AG09309 (cell line): ENCODE measurements around the gene LILRA5.

Source experiments
- DNase-seq: peaks from one replicate; pipeline ENCODE4 v3.0.0-alpha.2; 2010; ENCODE audit warnings: low read depth
- H3K4me3 ChIP-seq: 2 replicates; pipeline ENCODE4 v1.5.1; 2011; ENCODE audit warnings: mild to moderate bottlenecking, low read depth, low read length, moderate library complexity; ENCODE audit not compliant: control insufficient read depth
- TF ChIP-seq, protein P1 (sequence below): IDR thresholded peaks from 2 replicates; pipeline ENCODE4 v1.5.1; 2011; ENCODE audit warnings: mild to moderate bottlenecking, low read depth, low read length, inconsistent platforms; ENCODE audit not compliant: insufficient read depth, control insufficient read depth; ENCODE audit errors: missing control alignments

Gene LILRA5

DNA sequence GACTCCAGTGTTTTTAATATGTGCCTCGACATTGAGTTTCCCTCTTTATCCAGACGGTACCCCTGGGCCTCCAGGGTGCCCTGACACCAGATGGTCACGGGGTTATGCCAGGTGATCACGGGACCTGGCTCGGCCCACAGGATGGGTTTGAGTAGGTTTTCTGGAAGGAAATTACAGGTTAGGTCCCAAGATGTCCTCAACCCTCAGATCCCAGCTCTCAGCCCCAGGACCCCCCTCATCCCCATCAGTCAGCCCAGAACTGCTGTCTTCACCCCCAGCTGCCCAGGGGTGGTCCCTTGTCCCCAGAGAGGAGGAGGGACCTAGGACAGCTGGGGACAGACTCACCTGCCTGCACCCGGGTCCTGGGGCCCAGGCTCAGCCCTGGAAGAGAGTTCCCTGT, 25.6 kb upstream of the LILRA5 start:
- no peak overlapping the region for H3K4me3 ChIP-seq
- TF ChIP-seq, protein P1, sequence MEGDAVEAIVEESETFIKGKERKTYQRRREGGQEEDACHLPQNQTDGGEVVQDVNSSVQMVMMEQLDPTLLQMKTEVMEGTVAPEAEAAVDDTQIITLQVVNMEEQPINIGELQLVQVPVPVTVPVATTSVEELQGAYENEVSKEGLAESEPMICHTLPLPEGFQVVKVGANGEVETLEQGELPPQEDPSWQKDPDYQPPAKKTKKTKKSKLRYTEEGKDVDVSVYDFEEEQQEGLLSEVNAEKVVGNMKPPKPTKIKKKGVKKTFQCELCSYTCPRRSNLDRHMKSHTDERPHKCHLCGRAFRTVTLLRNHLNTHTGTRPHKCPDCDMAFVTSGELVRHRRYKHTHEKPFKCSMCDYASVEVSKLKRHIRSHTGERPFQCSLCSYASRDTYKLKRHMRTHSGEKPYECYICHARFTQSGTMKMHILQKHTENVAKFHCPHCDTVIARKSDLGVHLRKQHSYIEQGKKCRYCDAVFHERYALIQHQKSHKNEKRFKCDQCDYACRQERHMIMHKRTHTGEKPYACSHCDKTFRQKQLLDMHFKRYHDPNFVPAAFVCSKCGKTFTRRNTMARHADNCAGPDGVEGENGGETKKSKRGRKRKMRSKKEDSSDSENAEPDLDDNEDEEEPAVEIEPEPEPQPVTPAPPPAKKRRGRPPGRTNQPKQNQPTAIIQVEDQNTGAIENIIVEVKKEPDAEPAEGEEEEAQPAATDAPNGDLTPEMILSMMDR: no peak
- no peak for DNase-seq

DNA sequence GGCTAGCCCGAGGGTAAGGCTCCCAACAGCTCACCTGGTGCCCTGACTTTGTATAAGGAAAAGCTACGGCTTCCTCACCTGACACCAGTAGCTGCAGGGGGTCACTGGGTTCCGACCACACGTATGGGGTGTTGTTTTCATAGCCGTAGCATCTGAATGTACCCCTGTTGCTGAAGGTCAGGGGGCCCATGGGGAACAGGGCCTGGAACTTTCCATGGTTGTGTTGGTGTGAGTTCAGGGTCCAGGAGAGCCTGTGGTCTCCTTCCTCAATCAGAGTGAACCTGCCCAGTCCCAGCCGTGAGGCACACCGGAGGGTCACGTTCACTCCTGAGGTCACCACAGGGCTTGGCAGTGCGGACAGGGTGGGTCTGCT, 24.9 kb upstream of the LILRA5 start:
- TF ChIP-seq, protein P1: no peak
- no peak for DNase-seq
- H3K4me3 ChIP-seq: no peak overlapping the region

DNA sequence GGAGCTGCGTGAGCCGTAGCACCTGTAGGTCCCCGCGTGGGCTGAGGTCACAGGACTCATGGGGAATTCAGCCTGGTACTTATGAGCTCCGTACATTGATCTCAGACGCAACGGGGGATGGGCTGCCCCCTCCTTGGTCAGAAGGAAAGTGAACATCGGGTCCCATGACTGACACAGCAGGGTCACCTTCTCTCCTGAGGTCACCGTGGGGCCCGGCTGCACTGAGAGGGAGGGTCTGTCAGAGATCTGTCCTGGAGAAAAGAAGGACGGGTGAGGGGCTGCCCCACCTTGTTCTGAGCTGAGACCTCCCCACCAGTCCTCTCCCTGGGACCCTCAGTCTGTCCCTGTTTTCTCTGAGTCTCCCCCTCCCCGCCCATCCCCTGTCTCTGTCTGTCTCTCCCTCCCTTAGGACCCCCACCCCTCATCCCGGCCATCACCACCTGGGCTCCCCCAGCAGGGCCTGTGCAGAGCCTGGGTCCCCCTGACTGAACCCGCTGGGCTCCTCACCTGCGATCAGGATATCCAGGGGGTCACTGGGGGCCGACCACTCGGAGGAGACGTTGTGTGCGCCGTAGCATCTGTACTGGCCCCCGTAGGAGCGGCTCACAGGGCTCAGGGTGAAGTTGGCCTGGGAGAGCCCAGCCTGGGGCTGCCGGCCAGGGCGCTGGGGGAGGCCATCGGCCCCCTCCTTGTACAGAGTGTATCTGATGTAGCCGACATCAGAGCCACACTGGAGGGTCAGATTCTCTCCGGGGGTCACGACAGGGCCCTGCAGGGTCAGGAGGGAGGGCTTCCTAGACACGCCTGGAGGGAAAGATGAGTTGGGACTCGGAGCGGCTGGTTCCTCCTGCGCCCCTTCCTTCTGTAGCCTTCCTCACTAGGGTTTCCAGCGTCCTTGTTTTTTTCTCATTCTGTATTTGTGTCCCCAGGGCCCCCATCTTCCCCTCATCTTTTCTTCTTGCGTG, 24.2 kb upstream of the LILRA5 start:
- DNase-seq: no peak
- H3K4me3 ChIP-seq: no peak overlapping the region
- TF ChIP-seq, protein P1: no peak

DNA sequence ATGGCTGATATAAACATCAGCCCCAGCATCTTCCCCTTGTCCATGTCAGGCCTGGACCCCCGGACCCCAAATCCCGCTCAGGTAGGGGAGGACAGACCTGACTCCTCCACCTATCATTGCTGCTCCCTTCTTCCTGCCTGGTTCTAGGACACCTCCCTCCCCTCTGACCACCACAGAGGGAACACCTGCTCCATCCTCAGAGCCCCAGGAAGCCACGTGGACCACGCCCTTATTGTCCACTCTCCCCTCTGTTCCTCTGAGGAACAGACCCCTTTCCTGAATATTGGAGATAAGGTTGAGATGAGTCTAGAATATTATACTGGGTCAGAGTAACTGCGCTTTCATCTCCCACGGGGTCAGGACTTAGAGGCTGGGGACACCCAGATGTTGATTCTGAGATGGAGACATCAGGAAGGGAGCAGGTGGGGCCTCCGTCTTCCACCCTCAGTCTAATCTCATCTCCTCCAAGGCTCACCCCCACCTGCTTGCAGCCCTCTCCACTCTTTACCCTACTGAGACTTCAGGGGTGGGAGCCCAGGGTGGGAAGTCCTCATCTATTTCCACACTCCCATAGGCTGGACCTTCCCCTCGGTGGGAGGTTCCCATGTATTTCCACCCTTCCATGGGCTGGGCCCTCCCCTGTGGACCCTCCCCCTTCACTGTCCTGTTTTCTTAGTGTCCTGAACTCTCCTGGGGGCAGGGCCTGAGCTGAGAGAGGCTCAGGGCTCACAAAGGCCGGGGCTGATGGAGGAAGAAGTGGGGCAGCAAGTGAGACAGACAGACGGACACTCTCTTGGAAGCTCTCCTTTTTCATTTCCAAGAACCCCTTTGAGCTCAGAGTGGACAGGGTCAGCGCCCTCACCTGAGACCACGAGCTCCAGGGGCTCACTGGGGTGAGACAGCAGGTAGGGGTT, 23.3 kb upstream of the LILRA5 start:
- TF ChIP-seq, protein P1: no peak

DNA sequence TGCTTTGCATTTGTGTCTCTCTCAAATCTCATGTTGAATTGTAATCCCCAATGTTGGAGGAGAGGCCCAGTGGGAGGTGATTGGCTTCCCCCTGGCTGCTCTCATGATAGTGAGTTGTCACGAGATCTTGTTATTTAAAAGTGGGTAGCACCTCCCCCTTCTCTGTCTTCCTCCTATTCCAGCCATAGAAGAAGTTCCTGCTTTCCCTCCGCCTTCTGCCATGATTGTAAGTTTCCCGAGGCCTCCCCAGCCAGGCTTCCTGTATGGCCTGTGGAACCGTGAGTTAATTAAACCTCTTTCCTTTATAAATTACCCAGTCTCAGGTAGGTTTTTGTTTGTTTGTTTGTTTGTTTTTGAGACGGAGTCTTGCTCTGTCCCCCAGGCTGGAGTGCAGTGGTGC, 22.2 kb upstream of the LILRA5 start:
- TF ChIP-seq, protein P1: no peak
- no peak for DNase-seq
- no peak overlapping the region for H3K4me3 ChIP-seq

More for the DNA sequence above, 23.3 kb upstream of the LILRA5 start:
- no peak overlapping the region for H3K4me3 ChIP-seq
- no peak for DNase-seq

DNA sequence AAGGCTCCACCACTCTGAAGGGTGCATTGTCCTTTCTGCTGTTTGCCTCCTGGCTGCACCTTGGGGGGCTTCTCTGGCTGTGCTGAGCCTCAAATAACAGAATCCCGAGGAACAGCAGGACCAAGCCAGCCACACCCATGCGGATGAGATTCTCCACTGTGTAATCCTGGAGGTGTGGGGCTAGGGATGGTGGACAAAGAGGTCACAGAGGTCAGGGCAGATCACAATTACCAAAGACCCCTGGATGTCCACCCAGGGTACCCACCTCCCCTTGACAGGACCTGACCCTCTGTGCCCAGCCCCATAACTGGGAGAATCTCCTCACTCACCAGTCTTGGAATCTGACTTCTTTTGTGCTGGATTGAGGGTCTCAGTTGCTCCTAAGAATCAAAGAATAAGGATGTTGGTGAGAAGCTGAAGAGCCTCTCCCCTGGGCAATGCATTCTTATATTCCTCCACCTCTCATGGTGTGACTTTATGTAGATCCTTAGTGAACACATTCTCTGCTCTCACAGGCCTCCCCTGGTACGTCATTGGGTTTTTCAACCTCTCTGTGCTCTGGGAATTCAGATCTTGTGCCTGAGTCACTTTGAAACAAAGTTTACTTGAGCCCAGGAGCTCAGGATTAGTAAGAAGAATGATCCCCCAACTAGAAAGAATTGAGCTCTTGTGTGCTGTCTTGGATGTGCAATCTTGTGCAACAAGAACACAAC, 20.8 kb upstream of the LILRA5 start:
- no peak for DNase-seq
- TF ChIP-seq, protein P1: no peak
- H3K4me3 ChIP-seq: no peak overlapping the region
